WERI-Rb-1 (cell line): ENCODE results near the gene CCNL1.

Experiments
- DNase-seq: peaks from one replicate; pipeline ENCODE4 v3.0.0-alpha.2; 2020
- H3K27ac ChIP-seq: fragments of 250-450 bp; sonication (Bioruptor Pico); 2 replicates; pipeline ENCODE4 v1.5.1; 2020; ENCODE audit warnings: mild to moderate bottlenecking, moderate library complexity
- H3K27me3 ChIP-seq: fragments of 250-450 bp; sonication (Bioruptor Pico); 2 replicates; pipeline ENCODE4 v1.5.1; 2021; ENCODE audit warnings: mild to moderate bottlenecking, low read depth, moderate library complexity; ENCODE audit not compliant: insufficient read depth, severe bottlenecking
- H3K36me3 ChIP-seq: fragments of 250-450 bp; sonication (Bioruptor Pico); 2 replicates; pipeline ENCODE4 v1.5.1; 2020; ENCODE audit warnings: mild to moderate bottlenecking, moderate library complexity
- H3K4me3 ChIP-seq: 2 replicates; pipeline ENCODE4 v1.5.1; 2011; ENCODE audit warnings: low read depth, mild to moderate bottlenecking, control low read depth, low read length
- H3K9me3 ChIP-seq: fragments of 250-450 bp; sonication (Bioruptor Pico); 2 replicates; pipeline ENCODE4 v1.5.1; 2021; ENCODE audit warnings: mild to moderate bottlenecking, moderate library complexity; ENCODE audit not compliant: severe bottlenecking
- TF ChIP-seq, protein P1 (sequence below): IDR thresholded peaks from 2 replicates; pipeline ENCODE4 v1.5.1; 2011; ENCODE audit warnings: low read depth, mild to moderate bottlenecking, control low read depth, inconsistent platforms, low read length

Gene CCNL1

DNA sequence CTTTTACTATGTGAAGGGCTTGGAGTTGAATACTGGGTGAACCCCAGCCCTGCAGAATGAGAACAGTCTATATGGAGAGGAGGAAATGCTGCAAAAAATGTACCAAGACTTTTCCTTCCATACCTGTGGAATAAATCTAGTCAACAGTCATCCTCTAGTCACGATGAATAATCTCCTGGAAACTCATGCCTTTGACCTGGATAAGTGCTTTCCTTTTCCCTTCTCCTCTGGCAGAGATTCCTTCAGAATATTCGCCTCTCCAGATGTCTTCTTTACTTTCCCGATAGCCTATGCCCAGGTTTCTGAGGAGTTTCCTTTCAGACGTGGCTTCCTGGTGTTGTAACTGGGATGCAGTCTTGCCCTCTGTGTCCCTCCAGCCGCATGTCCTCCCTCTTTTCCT is 28.1 kb downstream of the CCNL1 start:
- Histone ChIP-seq H3K4me3 (no peak overlapping the region), H3K36me3 (no peaks in the 10 kb centered on the region), H3K27me3 (no peaks in the 10 kb centered on the region), H3K9me3 (no peaks in the 10 kb centered on the region), H3K27ac (no peak overlapping the region)
- DNase-seq, result no peak
- TF ChIP-seq, protein P1, sequence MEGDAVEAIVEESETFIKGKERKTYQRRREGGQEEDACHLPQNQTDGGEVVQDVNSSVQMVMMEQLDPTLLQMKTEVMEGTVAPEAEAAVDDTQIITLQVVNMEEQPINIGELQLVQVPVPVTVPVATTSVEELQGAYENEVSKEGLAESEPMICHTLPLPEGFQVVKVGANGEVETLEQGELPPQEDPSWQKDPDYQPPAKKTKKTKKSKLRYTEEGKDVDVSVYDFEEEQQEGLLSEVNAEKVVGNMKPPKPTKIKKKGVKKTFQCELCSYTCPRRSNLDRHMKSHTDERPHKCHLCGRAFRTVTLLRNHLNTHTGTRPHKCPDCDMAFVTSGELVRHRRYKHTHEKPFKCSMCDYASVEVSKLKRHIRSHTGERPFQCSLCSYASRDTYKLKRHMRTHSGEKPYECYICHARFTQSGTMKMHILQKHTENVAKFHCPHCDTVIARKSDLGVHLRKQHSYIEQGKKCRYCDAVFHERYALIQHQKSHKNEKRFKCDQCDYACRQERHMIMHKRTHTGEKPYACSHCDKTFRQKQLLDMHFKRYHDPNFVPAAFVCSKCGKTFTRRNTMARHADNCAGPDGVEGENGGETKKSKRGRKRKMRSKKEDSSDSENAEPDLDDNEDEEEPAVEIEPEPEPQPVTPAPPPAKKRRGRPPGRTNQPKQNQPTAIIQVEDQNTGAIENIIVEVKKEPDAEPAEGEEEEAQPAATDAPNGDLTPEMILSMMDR, result no peak

DNA sequence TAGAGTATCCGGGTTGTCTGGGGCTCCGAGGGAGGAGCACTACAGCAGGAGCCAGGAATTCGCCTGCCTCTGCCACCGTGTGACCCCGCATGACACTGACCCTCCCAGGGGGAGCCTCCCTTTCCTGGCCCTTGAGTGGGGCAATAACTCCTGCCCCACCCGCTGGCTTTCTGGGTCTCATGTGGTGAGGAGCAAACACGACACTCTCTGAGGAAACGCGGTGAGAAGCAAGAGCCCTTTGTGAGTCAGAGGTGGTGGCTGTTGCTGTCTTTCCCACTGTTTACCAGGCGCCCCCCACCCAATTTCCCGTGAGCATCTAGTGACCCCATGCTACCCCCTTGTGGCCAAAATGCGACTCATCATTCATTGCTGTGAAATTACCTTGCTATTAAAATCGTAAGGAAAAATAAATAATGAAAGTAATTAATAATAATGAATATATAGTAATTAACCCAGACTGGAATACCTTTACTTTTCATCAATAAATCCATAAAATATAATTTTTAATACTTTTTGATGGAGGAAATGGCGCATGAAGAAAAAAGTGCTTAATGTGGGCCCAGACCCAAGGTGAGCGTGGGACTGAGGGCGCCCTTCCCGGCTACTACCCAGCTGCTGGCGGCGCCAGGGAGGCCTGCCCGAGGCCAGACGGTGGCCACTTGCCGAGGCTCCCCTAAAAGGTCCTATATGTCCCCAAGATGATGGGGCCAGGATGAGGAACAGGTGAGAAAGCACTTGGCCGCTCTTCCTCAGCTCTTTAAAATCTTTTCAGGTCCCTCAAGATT is 29.3 kb downstream of the CCNL1 start:
- Histone ChIP-seq H3K4me3 (no peak overlapping the region), H3K9me3 (no peaks in the 10 kb centered on the region), H3K36me3 (no peaks in the 10 kb centered on the region), H3K27me3 (no peaks in the 10 kb centered on the region), H3K27ac (no peak overlapping the region)
- TF ChIP-seq, protein P1, result peak; percentile 49
- peak; percentile 52 for DNase-seq

DNA sequence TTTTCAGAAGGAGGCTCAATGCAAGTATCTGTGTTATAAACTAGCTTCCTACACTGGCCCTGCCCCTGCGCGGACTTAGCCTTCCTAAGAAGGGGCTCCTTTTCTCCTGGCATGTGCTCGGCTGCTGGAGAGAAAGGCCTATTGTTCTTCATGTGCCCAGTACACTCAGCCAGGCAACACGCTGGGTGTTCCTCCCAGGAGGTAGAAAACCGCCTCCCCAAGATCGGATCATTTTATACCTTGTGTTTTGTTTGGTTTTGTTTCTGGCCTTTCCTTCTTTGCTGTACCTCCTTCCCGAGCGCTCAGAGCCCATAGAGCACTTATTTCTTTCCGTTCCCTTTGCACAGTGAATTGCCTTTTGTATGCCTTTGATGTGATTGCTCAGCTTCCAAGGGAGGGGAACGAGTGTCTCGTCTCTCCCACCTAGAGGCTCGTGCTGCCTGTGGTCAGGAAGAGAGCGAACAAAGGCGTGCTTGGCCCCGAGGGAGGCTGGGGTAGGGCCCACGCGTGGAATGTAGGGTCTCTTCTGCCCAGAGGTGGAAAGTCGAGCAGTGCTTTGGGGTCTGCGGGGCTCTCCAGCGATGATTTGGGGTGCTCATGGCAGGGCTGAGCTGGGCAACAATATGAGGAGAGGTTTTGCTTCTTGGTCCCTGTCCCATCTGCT is 30.0 kb downstream of the CCNL1 start:
- no peak overlapping the region for H3K4me3 ChIP-seq
- no peaks in the 10 kb centered on the region for H3K27me3 ChIP-seq
- no peak overlapping the region for H3K27ac ChIP-seq
- TF ChIP-seq, protein P1, result no peak
- no peak for DNase-seq
- no peaks in the 10 kb centered on the region for H3K36me3 ChIP-seq
- H3K9me3 ChIP-seq, result no peaks in the 10 kb centered on the region

DNA sequence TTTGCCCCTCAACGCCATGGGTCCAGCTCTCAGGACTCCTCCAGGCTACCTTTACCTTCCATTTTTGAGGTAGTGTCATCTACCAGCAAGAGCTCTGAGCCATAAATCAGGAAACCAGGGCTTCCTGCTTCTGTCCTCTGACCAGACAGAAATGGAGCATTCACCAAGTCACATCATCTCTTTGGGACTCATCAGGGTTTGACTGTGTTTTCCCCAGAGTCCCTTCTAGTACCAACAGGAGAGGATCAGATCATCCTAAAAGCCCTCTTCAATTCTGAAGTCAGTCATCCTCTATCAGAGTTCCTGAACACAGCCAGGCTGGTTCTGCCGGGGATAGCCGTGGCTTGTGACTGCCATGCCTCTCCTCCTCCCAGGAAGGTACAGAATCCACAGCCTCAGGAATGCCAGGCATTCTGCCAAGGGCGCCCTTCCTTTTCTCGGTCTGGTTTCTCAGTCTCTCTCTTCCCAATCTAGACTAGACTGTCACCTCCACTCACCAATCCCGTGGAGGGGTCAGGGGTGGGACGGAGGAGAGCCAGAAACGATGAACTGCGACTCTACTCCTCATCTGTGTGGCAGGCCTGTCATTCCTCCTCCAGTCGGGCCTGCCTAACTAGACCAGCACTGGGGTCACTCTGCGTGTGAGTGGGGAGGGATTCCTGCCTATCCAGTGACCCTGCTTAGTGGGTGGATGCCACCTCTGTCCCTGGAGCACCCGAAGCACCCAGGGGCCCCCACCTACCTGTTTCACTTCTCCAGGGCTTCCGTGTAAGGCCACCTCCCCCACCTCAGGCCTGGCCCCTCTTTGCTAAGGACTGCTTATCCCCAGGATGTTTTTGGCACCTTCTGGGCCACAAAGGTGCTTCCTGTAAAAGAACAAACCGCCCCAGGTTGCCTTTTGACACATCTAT is 30.9 kb downstream of the CCNL1 start:
- no peak for DNase-seq
- Histone ChIP-seq H3K27ac (no peak overlapping the region), H3K4me3 (no peak overlapping the region)

More for the DNA sequence above, 30.9 kb downstream of the CCNL1 start:
- TF ChIP-seq, protein P1, result no peak
- no peaks in the 10 kb centered on the region for H3K27me3 ChIP-seq
- no peaks in the 10 kb centered on the region for H3K36me3 ChIP-seq
- no peaks in the 10 kb centered on the region for H3K9me3 ChIP-seq
